B cell (primary cell): ENCODE results near the gene KLK1. TPM values are rescaled to one million over a fixed set of nuclear protein-coding genes. Genes with fewer than 3 reads are reported as not detected.

Experiments used
- ATAC-seq: fragments of 200-7000 bp; cut with Tn5 transposase; one replicate; pipeline ENCODE4 v1.10.0; 2021; ENCODE audit warnings: low read depth, mild to moderate bottlenecking, moderate number of reproducible peaks, moderate library complexity
- CTCF ChIA-PET: fragments of 350-600 bp; sonication (Branson Sonifier 250); formaldehyde crosslinking; loops from one replicate; lab custom pipeline; 2021; ENCODE audit warnings: antibody characterized with exemption, inconsistent platforms; lab: Charles Lee
- POLR2A ChIA-PET: fragments of 350-600 bp; sonication (Branson Sonifier 250); formaldehyde crosslinking; loops from one replicate; lab custom pipeline; 2021; ENCODE audit warnings: antibody characterized with exemption; lab: Charles Lee
- DNase-seq: peaks from one replicate; pipeline ENCODE4 v3.0.0; 2013
- H2AFZ ChIP-seq: 2 replicates; pipeline ENCODE4 v1.6.1; 2012; ENCODE audit warnings: mild to moderate bottlenecking, low read depth, low read length; ENCODE audit not compliant: insufficient read depth, poor library complexity, severe bottlenecking
- H3K27ac ChIP-seq, 2 donors: 1 replicate in 1 of 2; 2 replicates in 1 of 2; pipeline ENCODE4 v1.5.1; 2012 to 2013; ENCODE audit warnings: low read length in 2 of 2, mild to moderate bottlenecking in 2 of 2, moderate library complexity in 1 of 2
- H3K27me3 ChIP-seq, 4 experiments: fragments of 200-600 bp in 1 of 4; sonication (generic) in 1 of 4; replicated peaks in 1 of 4; 1 replicate in 2 of 4; 2 replicates in 2 of 4; pipeline versions ENCODE4 v1.6.1 to v1.7.0; 2013 to 2016; ENCODE audit warnings: low read length in 3 of 4, mild to moderate bottlenecking in 2 of 4, mixed read lengths in 1 of 4, moderate library complexity in 1 of 4; ENCODE audit not compliant: insufficient read depth in 4 of 4, control insufficient read depth in 3 of 4; ENCODE audit errors: control extremely low read depth in 1 of 4
- H3K36me3 ChIP-seq, 2 experiments: replicated peaks in 1 of 2; 1 replicate in 1 of 2; 2 replicates in 1 of 2; pipeline versions ENCODE4 v1.6.1 to v1.7.1; 2013; ENCODE audit warnings: low read length in 1 of 2; ENCODE audit not compliant: insufficient read depth in 2 of 2, control insufficient read depth in 1 of 2; ENCODE audit errors: control extremely low read depth in 1 of 2, extremely low read depth in 1 of 2
- H3K4me1 ChIP-seq, 2 donors: fragments of 200-600 bp in 1 of 2; sonication (generic) in 1 of 2; 1 replicate in 1 of 2; 2 replicates in 1 of 2; pipeline versions ENCODE4 v1.5.1 to v1.6.1; 2013 to 2017; ENCODE audit warnings: low read length in 2 of 2; ENCODE audit not compliant: control insufficient read depth in 2 of 2, insufficient read depth in 2 of 2
- H3K4me2 ChIP-seq: replicated peaks from 2 replicates; pipeline ENCODE3; 2012; ENCODE audit warnings: mild to moderate bottlenecking, low read depth, low read length; ENCODE audit not compliant: poor library complexity, severe bottlenecking
- H3K4me3 ChIP-seq, 5 experiments: fragments of 200-600 bp in 1 of 5; sonication (generic) in 1 of 5; 1 replicate in 3 of 5; 2 replicates in 2 of 5; pipeline versions ENCODE4 v1.5.1 to v1.7.0; 2011 to 2016; ENCODE audit warnings: low read length in 4 of 5, mild to moderate bottlenecking in 4 of 5, low read depth in 2 of 5, control low read depth in 1 of 5, moderate library complexity in 1 of 5; ENCODE audit not compliant: insufficient read depth in 1 of 5; ENCODE audit errors: control extremely low read depth in 1 of 5, extremely low read depth in 1 of 5
- H3K79me2 ChIP-seq: fragments of 200-600 bp; sonication (generic); one replicate; pipeline ENCODE4 v1.6.0; 2016; ENCODE audit warnings: low read length; ENCODE audit not compliant: control insufficient read depth, insufficient read depth
- H3K9ac ChIP-seq: fragments of 200-600 bp; sonication (generic); 2 replicates; pipeline ENCODE4 v1.6.1; 2017; ENCODE audit warnings: mild to moderate bottlenecking, low read length, moderate library complexity
- H3K9me3 ChIP-seq, 3 donors: one replicate each; pipeline versions ENCODE4 v1.6.1 to v1.7.1; 2013; ENCODE audit warnings: low read length in 2 of 3; ENCODE audit not compliant: control insufficient read depth in 2 of 3, insufficient read depth in 1 of 3; ENCODE audit errors: control extremely low read depth in 1 of 3
- H4K20me1 ChIP-seq: 2 replicates; pipeline ENCODE4 v1.6.0; 2012; ENCODE audit warnings: mild to moderate bottlenecking, low read length; ENCODE audit not compliant: insufficient read depth, control insufficient read depth, poor library complexity, severe bottlenecking
- H3K27ac Mint-ChIP-seq: one replicate; pipeline ENCODE4 v1.8.0; 2021; ENCODE audit warnings: mixed read lengths
- H3K27me3 Mint-ChIP-seq: one replicate; pipeline ENCODE4 v1.8.0; 2021; ENCODE audit warnings: mixed read lengths
- H3K4me1 Mint-ChIP-seq: one replicate; pipeline ENCODE4 v1.8.0; 2021; ENCODE audit warnings: mixed read lengths
- H3K4me3 Mint-ChIP-seq: one replicate; pipeline ENCODE4 v1.8.0; 2021; ENCODE audit warnings: mixed read lengths
- H3K9me3 Mint-ChIP-seq: one replicate; pipeline ENCODE4 v1.8.0; 2022; ENCODE audit warnings: mixed read lengths; ENCODE audit not compliant: insufficient read depth
- EZH2 ChIP-seq: IDR thresholded peaks from 2 replicates; pipeline ENCODE4 v1.6.1; 2012; ENCODE audit warnings: borderline replicate concordance, low read depth, mild to moderate bottlenecking, moderate library complexity, low read length; ENCODE audit not compliant: insufficient read depth, poor library complexity, severe bottlenecking
- WGBS: methylation state at CpG from one replicate; pipeline ENCODE4 v1.1.5; 2013; ENCODE audit warnings: missing lambda C conversion rate; ENCODE audit not compliant: insufficient coverage; 5-methylcytosine and 5-hydroxymethylcytosine counted together
- intact Hi-C: fragments of 100-400 bp; cut with micrococcal nuclease; formaldehyde crosslinking; loops from one replicate; pipeline ENCODE4 v1.10.0; 2022
- polyA plus RNA-seq: library from polyadenylated mRNA; depleted of rRNA; stranded (reverse); fragments of >200 nt; gene quantifications from 2 replicates; pipeline ENCODE4 v1.2.3, GENCODE V29; 2012
- total RNA-seq, 2 donors: library from RNA; stranded (reverse); fragments of 120-200 nt in 1 of 2; gene quantifications; 1 replicate in 1 of 2; 2 replicates in 1 of 2; pipeline versions ENCODE4 v1.2.3 to v1.2.4, GENCODE V29; 2013 to 2022
- TF ChIP-seq, protein P1 (sequence below): fragments of 200-600 bp; IDR thresholded peaks from one replicate; pipeline ENCODE4 v1.8.0; 2022; ENCODE audit warnings: antibody characterized with exemption, mild to moderate bottlenecking

The KLK1 gene
- total and polyA plus RNA-seq, 2 donors (not counting 1 experiment from before 2014, with no cell fraction given), result 9.5 to 15.2 TPM

GRCh38 chr19:50799547-50799851, 24.1 kb downstream of the KLK1 start:
- Histone ChIP-seq H3K4me3 (no peak overlapping the region), H3K9ac (no peak overlapping the region), H3K79me2 (peaks cover 50% of the 10 kb centered on the region), H4K20me1 (peaks cover 7% of the 10 kb centered on the region), H2AFZ (no peak overlapping the region), H3K36me3 (peaks cover 0 to 44% of the 10 kb centered on the region in 2 experiments), H3K27ac (no peak overlapping the region), H3K9me3 (no peaks in the 10 kb centered on the region), H3K4me2 (no peak overlapping the region), H3K27me3 (no peaks in the 10 kb centered on the region), H3K4me1 (peaks cover 13 to 17% of the 10 kb centered on the region in 2 donors)
- intact Hi-C loops, result no loop called here
- Mint-ChIP-seq H3K9me3 (no peaks in the 10 kb centered on the region), H3K27me3 (no peaks in the 10 kb centered on the region), H3K4me3 (no peak overlapping the region), H3K4me1 (peaks cover 31% of the 10 kb centered on the region), H3K27ac (no peak overlapping the region)
- CTCF ChIA-PET, result interaction anchor here (1.2 kb wide), 1 partner anchor 122 kb away, joined by 3 read pairs; no protein-coding TSS in a partner anchor
- ATAC-seq (no peak), DNase-seq (no peak)
- POLR2A ChIA-PET, result no interaction called here
- WGBS, result 92% methylated on average over 3 of the region's 3 CpGs
- TF ChIP-seq, protein P1, sequence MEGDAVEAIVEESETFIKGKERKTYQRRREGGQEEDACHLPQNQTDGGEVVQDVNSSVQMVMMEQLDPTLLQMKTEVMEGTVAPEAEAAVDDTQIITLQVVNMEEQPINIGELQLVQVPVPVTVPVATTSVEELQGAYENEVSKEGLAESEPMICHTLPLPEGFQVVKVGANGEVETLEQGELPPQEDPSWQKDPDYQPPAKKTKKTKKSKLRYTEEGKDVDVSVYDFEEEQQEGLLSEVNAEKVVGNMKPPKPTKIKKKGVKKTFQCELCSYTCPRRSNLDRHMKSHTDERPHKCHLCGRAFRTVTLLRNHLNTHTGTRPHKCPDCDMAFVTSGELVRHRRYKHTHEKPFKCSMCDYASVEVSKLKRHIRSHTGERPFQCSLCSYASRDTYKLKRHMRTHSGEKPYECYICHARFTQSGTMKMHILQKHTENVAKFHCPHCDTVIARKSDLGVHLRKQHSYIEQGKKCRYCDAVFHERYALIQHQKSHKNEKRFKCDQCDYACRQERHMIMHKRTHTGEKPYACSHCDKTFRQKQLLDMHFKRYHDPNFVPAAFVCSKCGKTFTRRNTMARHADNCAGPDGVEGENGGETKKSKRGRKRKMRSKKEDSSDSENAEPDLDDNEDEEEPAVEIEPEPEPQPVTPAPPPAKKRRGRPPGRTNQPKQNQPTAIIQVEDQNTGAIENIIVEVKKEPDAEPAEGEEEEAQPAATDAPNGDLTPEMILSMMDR, result no peak
- no peak for TF ChIP-seq EZH2

DNA sequence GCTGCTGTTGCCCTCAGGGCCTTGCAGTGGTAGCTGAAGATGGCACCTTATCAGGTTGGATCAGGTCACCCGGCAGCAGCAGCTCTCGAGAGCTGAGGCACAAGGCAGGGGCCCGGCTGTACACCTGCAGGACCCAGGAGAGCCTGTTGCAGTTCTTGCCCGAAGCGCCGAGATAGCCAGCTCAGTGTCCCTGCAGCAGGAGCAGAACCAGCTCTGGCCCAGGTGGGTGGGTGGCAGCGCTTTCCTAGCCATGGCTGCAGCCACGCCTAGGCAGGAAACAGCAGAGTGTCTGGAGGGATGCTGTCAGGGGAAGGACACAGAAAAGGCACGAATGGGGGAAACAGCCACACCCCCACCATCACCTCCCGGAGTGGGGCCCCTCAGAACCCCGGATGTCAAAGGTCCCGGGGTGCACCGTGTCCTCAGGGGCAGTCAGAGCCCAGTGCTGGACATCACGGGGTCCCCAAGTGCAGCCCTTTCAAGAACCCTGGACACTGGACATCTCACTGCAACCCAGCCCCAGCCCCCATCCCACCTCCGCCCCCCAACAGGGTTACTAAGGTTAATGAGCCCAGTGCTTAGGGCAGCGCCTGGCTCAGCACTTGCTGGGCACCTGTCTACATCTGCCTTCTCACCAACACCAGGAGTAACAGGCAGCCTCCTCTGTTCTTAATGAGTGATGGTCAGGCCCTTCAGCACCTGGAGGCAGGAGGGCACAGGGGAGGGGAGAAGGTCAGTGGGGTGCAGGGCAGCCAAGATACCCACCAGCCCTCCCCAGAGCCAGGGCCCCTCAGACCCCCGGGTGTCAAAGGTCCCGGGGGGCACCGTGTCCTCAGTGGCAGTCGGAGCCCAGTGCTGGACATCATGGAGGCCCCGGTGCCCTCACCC, 24.7 kb downstream of the KLK1 start:
- no peak overlapping the region for H3K4me3 Mint-ChIP-seq
- H3K27me3 Mint-ChIP-seq, result no peaks in the 10 kb centered on the region
- Histone ChIP-seq H3K79me2 (peaks cover 44% of the 10 kb centered on the region), H3K27ac (no peak overlapping the region), H3K9ac (no peak overlapping the region), H3K36me3 (peaks cover 0 to 44% of the 10 kb centered on the region in 2 experiments), H3K9me3 (no peaks in the 10 kb centered on the region), H3K4me1 (peaks cover 17 to 21% of the 10 kb centered on the region in 2 donors), H3K4me2 (no peak overlapping the region), H4K20me1 (peaks cover 7% of the 10 kb centered on the region), H3K4me3 (no peak overlapping the region), H3K27me3 (no peaks in the 10 kb centered on the region), H2AFZ (no peak overlapping the region)
- no peaks in the 10 kb centered on the region for H3K9me3 Mint-ChIP-seq
- no peak overlapping the region for H3K27ac Mint-ChIP-seq
- intact Hi-C loops, result no loop called here
- WGBS, result 94% methylated on average over 17 of the region's 21 CpGs
- CTCF ChIA-PET, result interaction anchor here (1.2 kb wide), 1 partner anchor 123 kb away, joined by 3 read pairs; no protein-coding TSS in a partner anchor
- no peak for TF ChIP-seq EZH2
- TF ChIP-seq, protein P1, result no peak
- H3K4me1 Mint-ChIP-seq, result peaks cover 33% of the 10 kb centered on the region
- ATAC-seq, result no peak
- no peak for DNase-seq
- POLR2A ChIA-PET, result no interaction called here
